Esophagus (tissue), 2 donors: ENCODE measurements around the gene IFIT1. TPM values are rescaled to one million over a fixed set of nuclear protein-coding genes. Genes with fewer than 3 reads are reported as not detected.

Source experiments
- H3K27ac ChIP-seq, 2 donors: one replicate each; pipeline ENCODE4 v1.5.1; 2013; ENCODE audit warnings: low read depth in 2 of 2, mild to moderate bottlenecking in 2 of 2, inconsistent platforms in 1 of 2, low read length in 1 of 2, moderate library complexity in 1 of 2
- H3K27me3 ChIP-seq, 2 donors: one replicate each; pipeline ENCODE4 v1.6.1; 2013; ENCODE audit warnings: low read length in 2 of 2, control low read depth in 1 of 2, mild to moderate bottlenecking in 1 of 2; ENCODE audit not compliant: insufficient read depth in 2 of 2, control insufficient read depth in 1 of 2
- H3K36me3 ChIP-seq, 2 donors: one replicate each; pipeline ENCODE4 v1.6.1; 2013; ENCODE audit warnings: low read length in 1 of 2; ENCODE audit not compliant: control insufficient read depth in 2 of 2, insufficient read depth in 2 of 2
- H3K4me1 ChIP-seq, 2 donors: one replicate each; pipeline ENCODE4 v1.6.1; 2013; ENCODE audit warnings: low read length in 1 of 2; ENCODE audit not compliant: control insufficient read depth in 2 of 2, insufficient read depth in 2 of 2
- H3K4me3 ChIP-seq, 2 donors: one replicate each; pipeline ENCODE4 v1.5.1; 2013; ENCODE audit warnings: low read length in 2 of 2, mild to moderate bottlenecking in 2 of 2, low read depth in 1 of 2, moderate library complexity in 1 of 2
- H3K9me3 ChIP-seq, 2 donors: one replicate each; pipeline ENCODE4 v1.6.1; 2013; ENCODE audit warnings: mild to moderate bottlenecking in 2 of 2, low read depth in 1 of 2, low read length in 1 of 2, moderate library complexity in 1 of 2; ENCODE audit not compliant: control insufficient read depth in 2 of 2, insufficient read depth in 1 of 2
- WGBS, 2 donors: extraction: QIAGEN DNeasy Blood & Tissue Kit; methylation state at CpG; one replicate each; pipeline ENCODE4 v1.1.7; 2013; 5-methylcytosine and 5-hydroxymethylcytosine counted together
- polyA plus RNA-seq, 2 donors: library from polyadenylated mRNA; stranded (reverse); fragments of 200-250 nt; gene quantifications; one replicate each; pipeline ENCODE4 v1.2.3, GENCODE V29; 2013
- donor health status: healthy with polysubstance abuse.
- donor health status: Bipolar disorder and iron deficiency.

The IFIT1 gene
- polyA plus RNA-seq, 2 donors = 2.3 to 2.7 TPM

GRCh38 chr10:89450901-89451300 is 58.5 kb downstream of the IFIT1 start:
- Histone ChIP-seq H3K4me3 (no peak overlapping the region), H3K4me1 (no peaks in the 10 kb centered on the region), H3K27ac (no peak overlapping the region), H3K27me3 (no peaks in the 10 kb centered on the region), H3K36me3 (no peaks in the 10 kb centered on the region), H3K9me3 (no peaks in the 10 kb centered on the region)
- WGBS, 2 donors = 68 to 90% methylated on average over 2 of the region's 2 CpGs

GRCh38 chr10:89452193-89452592 is 59.8 kb downstream of the IFIT1 start:
- 54 to 59% methylated on average over 1 of the region's 1 CpG for WGBS, 2 donors
- Histone ChIP-seq H3K4me3 (no peak overlapping the region), H3K27me3 (no peaks in the 10 kb centered on the region), H3K36me3 (no peaks in the 10 kb centered on the region), H3K9me3 (no peaks in the 10 kb centered on the region), H3K4me1 (no peaks in the 10 kb centered on the region), H3K27ac (no peak overlapping the region)

- 76 to 80% methylated on average over 1 of the region's 1 CpG for WGBS, 2 donors
- no peaks in the 10 kb centered on the region for H3K9me3 ChIP-seq
- H3K4me3 ChIP-seq = no peak overlapping the region
- H3K27ac ChIP-seq = no peak overlapping the region
- no peaks in the 10 kb centered on the region for H3K27me3 ChIP-seq
- H3K4me1 ChIP-seq = no peaks in the 10 kb centered on the region
- no peaks in the 10 kb centered on the region for H3K36me3 ChIP-seq
Measured at GRCh38 chr10:89454561-89455347, 62.3 kb downstream of the IFIT1 start.

Other genes with a start within 250 kb of the IFIT1 start
- gene CH25H, start 185.3 kb upstream of the IFIT1 start, polyA plus RNA-seq = 1 to 10 TPM; 2.8 to 9.0 TPM
- gene LIPA, start 140.8 kb upstream of the IFIT1 start, polyA plus RNA-seq = 10 to 100 TPM in 1 of 2 donors, 1 to 10 TPM in 1; 7.8 to 17.3 TPM
- 1 to 10 TPM in 1 of 2 donors, under 1 TPM in 1; 0.94 to 1.1 TPM for gene IFIT2, start 90.6 kb upstream of the IFIT1 start, polyA plus RNA-seq
- 1 to 10 TPM; 1.4 to 2.6 TPM for gene IFIT3, start 64.6 kb upstream of the IFIT1 start, polyA plus RNA-seq
- not detected for gene IFIT1B, start 14.6 kb upstream of the IFIT1 start, polyA plus RNA-seq
- gene IFIT5, start 21.9 kb downstream of the IFIT1 start, polyA plus RNA-seq = 1 to 10 TPM; 3.4 to 4.8 TPM
- under 1 TPM; 0.02 to 0.05 TPM for gene SLC16A12, start 143.0 kb downstream of the IFIT1 start, polyA plus RNA-seq